NCI-H69 (cell line): ENCODE measurements around the gene CORIN.
"Not testable (repeated sequence)": the region's sequence is repeated elsewhere in the genome, so short reads cannot be mapped to it uniquely, and the experiment has no call there.

Experiments
- DNase-seq: peaks from one replicate; lab custom pipeline; 2025; lab: John Stamatoyannopoulos, UW

CORIN gene

DNA sequence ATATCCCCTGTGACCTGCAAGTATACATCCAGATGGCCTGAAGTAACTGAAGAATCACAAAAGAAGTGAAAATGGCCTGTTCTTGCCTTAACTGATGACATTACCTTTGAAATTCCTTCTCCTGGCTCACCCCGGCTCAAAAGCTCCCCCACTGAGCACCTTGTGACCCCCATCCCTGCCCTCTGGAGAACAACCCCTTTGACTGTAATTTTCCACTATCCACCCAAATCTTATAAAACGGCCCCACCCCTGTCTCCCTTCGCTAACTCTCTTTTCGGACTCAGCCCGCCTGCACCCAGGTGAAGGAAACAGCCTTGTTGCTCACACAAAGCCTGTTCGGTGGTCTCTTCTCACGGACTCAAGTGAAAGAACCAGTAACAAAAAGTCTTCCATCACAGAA lies 69.9 kb downstream of the CORIN start:
- not testable (repeated sequence) for DNase-seq

DNA sequence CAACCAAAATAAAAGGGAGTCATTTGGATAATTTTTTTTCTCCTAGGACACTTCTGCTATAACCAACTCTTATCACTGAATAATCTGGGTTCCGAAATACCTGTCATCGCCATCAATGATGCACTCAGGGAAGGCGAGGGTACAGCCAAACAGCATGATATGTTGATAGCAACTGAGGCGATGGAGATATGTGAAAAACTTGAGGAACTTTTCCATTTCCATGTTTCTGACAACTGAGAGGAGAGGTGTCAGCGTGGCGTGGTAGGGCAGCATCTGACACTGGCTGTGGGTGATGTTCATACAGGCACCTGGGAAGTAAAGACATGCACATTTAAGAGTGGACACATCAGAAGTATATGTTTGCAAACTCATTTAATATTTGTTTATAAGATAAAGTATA lies 74.6 kb downstream of the CORIN start:
- DNase-seq, result no peak

DNA sequence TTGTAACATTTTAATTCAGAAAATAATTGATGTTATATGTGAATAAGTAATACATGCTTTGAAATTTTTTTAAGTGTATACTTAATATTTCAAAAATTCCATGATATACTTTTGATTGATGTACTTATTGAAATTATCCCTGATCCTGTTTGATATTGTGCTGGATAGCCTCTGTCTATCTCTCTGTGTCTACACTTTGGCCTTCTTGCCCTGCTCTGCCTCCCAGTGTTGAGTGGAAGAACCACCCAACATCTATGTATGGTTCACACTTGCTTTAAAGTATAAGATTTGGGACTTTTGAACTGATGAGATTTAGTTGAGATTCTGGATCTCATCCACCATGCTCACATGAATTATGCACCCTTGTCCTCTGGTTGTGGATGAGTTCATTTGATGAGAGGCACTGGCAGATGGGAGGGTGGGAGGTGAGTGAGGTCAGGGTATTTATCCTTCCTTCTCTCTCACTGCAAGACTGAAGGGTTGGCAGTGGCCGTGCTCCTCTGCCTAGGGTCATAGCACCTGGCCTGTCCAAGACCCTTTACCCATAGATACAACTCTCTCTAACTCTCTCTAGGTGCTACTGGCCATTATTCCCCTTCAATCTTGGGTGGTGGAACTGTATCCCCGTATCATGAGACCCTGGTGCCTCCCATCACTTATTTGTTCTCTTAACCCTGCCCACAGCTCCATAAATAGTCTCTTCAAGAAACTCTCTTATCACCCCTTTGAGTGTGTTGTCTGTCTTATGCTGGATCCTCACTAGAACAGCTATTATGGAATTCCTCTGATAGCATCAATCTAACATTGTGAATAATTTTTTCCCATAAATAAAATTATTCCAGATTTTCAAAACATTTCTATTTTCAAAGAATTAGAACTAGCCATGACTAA lies 75.2 kb downstream of the CORIN start:
- no peak for DNase-seq

DNA sequence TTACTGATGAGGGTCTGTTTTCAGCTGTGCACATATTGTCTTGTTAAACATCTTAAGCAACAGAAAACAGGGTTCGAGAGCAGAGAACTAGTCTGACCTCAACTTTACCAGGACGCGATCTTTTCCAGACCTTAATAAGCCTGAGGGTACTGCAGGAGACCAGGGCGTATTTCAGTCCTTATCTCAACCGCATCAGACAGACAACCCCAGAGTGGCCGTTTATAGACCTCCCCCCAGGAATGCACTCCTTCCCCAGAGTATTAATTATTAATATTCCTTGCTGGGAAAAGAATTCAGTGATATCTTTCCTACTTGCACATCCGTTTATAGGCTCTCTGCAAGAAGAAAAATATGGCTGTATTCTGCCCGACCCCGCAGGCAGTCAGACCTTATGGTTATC lies 84.6 kb downstream of the CORIN start:
- DNase-seq, result not testable (repeated sequence)

DNA sequence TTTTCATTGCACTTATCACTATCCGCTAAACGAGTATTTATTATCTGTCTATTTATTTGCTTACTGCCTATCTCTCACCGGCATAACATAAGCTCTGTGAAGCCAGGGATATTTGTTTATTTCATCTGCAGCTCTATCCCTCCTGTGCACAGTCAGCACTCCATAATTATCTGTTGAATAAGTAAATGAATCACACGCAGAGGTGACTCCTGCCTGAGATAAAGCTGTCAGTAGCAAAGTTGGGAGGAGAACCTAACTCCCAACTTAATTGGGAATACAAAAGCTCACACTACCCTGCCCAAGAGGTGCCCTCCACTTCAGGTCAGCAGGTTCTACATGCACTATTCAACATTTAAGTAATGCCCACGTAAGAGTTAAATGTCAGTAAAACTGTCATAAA lies 85.7 kb downstream of the CORIN start:
- DNase-seq, result no peak

DNA sequence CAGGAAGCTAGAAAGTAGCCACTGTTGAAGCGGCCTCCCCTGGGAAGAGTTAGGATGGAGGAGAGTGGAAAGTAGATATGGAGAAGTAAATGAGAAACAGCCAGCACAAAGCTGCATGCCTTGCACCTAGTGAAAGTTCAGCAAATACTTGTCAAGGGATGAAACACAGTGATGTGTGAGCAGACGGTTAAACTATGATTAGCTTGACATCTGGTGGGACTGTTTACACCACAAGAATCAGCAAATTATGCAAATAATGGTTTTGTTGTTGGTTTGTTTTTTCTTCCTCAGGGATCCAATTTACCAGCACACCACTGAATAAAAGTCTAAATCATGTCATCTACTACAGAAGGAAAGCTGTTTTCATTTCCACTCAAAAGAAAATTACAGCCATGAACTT lies 87.1 kb downstream of the CORIN start:
- no peak for DNase-seq

DNA sequence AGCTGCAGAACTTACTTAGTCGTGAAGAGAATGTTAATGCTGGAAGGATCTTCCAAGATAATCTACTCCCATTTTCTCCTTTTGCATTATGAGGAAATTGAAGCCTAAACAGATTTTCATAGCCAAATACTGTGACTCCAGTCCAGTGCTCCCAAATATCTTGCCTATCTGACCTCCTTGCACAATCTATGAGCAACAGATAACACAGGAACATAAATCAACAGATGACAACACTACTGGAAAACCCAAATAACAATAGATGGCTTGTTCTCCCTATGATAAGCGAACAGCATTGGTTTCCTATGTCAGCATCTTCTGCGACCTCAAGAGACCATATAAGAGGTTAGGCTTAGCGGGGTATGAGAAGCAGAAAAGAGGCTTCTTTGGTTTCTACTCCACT lies 88.0 kb downstream of the CORIN start:
- DNase-seq, result no peak

DNA sequence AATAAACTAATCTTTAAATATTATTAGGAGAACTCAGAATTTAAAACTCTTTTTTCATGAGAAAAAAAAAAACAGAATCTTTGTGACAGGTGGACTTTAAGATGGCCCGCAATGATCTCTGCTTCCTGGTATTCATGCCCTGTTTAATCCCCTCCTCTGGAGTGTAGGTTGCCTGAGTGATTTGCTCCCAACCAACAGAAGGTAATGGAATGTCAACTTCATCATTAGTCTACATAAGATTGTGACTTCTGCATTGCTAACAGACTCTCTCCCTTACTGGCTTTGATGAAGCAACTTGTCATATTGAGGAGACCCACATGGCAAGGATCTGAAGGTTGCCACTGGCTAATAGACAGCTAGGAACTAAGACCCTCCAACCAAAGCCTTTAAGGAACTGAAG lies 88.8 kb downstream of the CORIN start:
- DNase-seq, result no peak

DNA sequence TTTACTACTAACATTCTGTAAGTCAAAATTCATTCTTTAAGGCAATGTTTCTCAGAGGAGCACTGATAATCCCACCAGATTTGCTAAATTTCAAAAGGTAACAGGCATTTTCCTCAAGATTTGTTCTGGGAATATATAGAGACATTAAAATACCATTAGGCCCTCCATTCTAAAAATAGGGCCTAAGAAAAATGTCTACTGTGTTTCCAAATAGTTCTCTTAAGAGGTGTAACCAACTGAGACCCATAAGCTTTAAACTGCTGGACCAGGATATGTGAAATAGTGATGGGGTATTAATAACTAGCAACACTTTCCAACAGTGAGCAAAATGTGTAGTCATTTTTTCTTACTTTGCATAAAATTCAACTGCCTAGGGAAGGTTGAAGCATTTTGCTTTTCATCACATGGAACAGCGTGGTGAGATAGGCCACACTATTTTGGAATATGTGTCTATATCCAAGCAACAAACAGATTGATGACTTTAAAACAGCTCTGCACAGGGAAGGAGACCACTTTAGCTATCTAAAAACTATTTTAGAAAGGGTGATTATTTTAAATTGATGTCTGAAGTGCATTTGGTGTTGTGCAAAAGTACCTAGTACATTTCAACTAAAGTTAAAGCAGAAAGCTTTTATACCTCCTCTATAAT lies 89.9 kb downstream of the CORIN start:
- no peak for DNase-seq

DNA sequence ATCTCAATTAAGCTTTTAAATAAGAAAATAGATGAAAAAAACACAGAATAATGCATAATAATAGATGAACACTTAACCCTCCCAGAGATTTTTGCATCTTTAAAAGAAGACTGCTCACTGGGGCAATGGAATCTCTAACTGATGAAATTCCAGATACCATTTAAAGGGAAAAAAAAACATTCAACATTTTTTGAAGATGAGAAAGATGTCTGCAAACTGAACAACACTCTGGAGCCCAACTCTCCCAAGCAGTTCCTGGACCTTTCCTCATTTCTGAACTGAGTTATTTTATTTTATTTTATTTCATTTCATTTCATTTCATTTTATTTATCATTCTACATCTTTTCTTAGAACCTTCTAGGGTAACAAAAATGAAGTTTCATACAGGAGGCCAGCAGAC lies 90.7 kb downstream of the CORIN start:
- DNase-seq, result no peak

DNA sequence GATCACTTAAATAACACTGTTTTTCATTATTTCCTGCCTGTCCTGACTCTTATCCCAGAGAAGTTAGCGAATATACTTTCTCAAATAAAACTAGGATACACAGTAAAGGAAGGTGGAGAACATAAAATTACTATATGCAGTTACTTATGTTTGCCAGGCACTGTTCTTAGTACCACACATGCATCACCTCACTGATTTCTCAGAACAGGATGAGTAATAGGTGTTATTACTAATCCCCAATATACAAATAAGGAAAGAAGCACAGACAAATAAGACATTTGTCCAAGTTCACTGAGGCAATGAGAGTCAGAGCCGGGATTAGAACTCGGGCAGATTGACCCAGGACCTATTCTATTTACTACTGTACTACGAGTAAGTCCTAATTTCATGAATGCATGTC lies 91.7 kb downstream of the CORIN start:
- DNase-seq, result no peak

DNA sequence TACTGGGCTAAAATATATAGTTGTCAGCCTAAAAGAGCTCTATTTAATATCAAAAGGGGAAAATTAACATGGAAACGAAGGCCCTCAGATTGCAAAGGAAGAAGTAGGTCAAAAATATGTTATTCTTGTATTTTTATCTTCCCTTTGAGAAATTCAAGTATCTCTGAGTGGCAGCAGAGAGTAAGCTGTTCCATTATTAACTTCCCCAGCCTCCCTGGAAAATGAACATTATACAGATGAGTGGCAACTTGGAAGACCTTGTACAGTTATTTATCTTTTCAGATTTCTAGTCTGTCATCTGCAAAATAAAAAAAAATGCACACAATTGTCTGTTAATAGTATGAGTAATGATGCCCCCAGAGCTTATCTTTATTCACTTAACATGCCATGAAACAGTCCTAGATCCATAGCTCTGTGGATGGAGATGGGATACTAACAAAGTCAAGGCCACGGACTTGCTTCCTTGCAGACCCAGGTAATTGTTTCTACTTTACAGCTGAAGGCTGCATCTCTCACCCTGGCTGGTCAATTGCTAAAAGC lies 93.0 kb downstream of the CORIN start:
- DNase-seq, result no peak

DNA sequence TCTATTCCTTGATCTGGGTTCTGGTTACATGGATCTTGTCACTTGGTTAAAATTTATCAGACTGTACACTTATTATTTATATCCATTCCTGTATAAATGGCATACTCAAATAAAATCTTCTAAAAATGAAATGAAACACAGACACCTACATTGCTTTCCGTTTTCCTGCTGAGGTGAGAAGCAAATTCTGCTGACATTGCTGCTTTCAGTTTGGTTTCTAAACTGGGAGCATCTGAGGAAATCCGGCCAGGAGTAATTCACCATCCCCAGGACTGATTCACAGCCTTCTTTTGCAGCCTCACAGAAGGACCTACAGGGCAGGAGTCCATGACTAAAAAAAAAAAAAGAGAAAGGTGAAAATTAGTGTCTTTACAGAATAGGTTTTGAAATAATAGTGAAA lies 93.6 kb downstream of the CORIN start:
- DNase-seq, result no peak

DNA sequence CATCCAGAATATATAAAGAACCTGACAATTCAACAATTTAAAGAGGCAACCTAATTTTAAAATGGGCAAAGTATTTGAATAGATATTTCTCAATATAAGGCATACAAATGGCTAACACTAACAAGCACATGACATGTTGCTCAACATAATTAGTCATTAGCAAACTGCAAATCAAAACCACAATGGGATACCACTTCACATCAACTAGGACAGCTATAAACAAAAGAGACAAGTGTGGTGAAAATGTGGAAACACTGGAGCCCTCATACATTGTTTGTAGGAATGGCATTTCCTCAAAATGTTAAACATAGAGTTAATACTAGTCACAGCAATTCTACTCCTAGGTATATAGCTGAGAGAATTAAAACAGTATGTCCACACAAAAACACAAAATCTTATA lies 96.7 kb downstream of the CORIN start:
- DNase-seq, result no peak

DNA sequence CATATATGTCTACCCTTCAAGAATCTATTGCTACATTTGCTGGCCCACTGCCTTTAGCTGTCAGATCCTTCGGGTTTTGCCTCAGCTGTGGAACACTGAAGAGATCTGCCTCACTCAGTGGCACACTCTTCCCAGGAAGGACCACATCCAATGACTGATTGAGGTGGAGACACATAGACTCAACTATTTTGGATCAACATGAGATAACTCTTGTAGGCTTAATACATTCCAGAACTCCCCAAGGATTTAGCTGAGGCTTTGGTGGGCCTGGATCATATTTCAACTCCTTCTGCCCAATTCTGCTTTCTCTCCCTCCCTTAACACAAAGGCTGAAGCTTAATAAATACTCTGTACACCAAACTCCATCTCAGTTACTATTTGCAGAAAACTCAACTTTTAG lies 100.5 kb downstream of the CORIN start:
- DNase-seq, result no peak

DNA sequence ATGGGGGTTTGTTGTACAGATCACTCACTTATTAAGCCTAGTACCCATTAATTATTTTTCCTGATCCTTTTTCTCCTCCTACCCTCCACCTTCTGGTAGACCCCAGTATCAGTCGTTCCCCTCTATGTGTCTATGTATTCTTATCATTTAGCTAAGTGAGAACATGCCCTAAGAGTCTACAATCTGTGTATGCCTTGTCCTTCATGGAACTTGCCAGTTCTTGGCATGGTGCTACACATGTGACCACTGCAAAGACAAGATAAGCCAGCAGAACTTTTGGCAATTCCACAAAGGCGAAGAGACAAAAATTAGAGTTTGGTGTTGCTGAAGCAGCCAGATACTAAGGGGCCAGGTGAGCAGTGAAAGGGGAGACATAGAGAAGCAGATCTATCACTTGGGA lies 101.3 kb downstream of the CORIN start:
- DNase-seq, result no peak

DNA sequence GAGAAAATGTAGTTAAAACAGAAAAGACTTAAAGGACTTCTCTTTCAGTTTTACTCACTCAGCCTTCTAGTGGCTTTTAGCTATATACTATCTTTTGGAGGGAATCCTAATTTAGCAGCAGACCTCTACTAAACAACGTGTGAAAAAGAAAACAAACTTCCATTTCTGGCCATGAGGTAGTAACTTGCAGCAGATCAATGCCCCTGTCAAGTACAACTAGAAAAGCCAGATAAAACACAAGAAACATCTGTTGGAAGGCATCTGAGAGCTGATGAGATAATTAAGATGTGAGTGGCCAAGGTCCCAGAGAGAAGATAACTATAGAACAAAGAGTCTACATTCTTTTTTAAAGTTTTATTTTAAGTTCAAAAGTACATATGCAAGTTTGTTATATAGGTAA lies 101.7 kb downstream of the CORIN start:
- DNase-seq, result no peak

DNA sequence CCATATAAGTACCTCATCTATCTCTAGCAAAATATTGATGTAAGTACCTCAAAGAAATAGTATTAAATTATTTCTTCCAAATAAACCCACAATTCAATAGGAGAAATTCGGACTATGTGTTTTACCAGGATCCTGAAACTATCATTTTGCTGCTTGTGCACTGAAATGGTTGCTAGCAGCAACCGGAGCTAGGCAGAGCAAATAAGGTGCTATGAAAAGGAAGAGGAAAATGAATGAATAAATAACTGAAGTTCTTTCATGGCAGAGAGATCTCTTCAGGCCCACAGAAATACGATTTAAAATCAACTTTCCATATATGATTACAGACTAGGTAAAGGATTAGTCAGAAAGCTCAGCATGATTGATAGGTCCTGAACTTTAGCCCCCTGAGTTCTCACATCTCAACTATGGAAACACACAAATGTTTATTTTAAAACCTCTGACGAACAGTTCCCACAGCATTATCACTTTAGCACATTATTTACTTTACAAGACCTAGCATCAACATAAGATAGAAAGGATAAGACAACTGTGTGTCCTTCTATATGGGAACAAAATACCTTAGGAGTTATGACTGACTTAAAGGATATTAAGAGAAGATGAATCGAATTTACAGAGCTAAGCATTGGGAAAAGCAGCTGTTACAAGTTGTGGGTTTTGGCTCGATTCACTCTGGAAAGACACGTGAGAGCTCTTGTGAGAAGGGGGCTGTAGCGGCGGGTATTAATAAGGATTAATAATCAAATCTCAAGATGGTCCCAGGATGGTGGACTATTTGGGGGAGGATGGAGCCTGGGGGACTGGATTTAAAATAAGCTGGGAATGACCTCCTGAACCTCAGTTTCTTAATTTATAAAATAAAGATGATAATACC lies 104.3 kb downstream of the CORIN start:
- DNase-seq, result no peak

DNA sequence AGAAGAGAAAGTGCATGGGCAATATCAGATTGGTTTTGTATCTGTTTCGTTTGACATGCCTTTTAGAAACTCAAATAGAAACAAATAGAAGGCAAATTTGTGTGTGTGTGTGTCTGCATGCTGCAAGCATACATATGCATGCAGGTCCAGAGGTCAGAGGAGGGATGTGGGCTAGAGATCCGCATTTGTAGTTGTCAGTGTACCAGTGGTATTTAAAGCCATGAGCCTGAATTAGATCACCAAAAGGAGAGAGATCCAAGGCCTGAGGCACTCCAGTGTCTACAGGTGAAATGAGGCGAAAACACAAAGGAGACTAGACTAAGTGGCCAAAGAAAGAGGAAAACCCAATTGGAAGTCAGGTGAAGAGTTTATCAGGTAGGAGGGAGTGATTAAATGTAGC lies 106.7 kb downstream of the CORIN start:
- DNase-seq, result no peak

DNA sequence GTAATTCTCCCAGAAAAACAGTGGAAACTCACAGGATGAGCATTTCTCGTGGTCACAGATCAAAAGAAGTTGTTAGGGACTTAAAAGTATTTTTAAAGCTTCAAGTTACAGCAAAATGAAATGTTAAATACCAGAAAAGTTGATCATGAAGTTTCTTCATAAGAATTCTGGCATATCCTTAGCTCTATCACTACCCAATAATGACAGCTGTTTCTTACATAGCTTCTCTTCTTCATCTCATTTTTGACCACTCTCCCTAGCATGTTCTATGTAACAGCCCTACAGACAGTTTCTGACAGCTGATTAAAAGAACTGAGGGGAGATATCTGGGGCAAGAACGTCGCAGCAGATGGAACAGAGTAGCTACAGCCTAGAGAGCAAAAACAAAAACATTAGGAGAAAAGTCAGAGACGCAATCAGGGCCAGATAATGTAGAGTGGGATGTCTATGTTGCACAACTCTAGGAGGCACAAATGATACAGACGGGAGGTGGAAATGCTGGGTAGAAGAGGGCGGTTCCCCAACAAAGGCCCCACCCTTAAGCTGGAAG lies 108.7 kb downstream of the CORIN start:
- DNase-seq, result no peak

DNA sequence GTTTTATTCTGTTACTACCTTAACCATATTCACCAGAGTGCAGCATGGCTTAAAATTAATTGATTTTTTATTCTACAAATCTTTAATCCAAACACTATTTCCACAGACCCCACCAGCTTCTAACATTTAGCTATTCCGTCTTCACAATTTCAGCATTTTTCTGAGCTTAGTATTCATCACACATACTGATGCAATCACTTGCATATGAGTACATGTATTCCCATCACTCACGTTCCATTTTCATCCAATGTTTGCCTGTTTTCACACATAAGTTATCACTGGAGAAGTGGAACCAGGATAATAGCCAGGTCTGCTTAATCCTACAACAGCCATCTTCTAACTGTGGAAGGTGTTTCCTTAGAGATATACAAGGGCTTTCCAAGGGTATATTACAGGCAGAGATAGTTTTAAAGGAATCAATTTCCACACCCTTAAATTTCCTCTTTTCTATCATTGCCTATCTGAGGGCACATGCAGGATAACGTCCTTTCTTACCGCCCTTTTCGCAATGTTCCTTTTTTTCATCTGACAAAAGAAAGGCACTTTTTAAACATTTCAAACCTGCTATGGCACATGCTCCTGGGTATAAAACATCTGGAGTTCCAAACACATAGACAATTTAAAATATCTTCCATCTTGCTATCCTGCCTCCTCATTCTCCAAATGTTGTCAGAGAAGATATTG lies 115.8 kb downstream of the CORIN start:
- no peak for DNase-seq

DNA sequence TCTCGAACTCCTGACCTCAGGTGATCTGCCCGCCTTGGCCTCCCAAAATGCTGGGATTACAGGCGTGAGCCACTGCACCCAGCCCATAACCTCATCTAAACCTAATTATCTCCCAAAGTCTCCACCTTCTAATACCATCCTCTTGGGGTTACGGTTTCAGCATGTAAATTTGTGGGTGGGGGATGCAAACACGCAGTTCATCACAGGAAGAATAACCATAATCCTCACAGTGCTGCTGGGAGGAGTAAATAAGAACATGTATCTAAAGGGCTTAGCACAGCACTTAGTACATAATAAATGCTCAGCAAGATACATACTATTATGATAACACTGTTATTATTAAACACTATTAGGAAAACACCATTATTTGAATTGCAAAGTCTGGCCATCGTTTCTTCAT lies 116.4 kb downstream of the CORIN start:
- no peak for DNase-seq
